Ishikawa (cell line): Measurements from ENCODE around the gene MEDAG.

Experiments used
- EGR1 ChIP-seq: IDR thresholded peaks from 2 replicates; pipeline ENCODE4 v1.6.1; 2012
- TAF1 ChIP-seq: IDR thresholded peaks from 2 replicates; pipeline ENCODE4 v1.6.1; 2012; ENCODE audit warnings: low read depth, mild to moderate bottlenecking
- YY1 ChIP-seq: IDR thresholded peaks from 2 replicates; pipeline ENCODE4 v1.6.1; 2012; ENCODE audit warnings: low read depth
- TF ChIP-seq, protein P1 (sequence below): IDR thresholded peaks from 2 replicates; pipeline ENCODE4 v1.6.1; 2012

GRCh38 chr13:30881191-30881651 is 24.9 kb upstream of the MEDAG start:
- TF ChIP-seq YY1 (no peak), TAF1 (no peak), EGR1 (no peak)
- TF ChIP-seq, protein P1, sequence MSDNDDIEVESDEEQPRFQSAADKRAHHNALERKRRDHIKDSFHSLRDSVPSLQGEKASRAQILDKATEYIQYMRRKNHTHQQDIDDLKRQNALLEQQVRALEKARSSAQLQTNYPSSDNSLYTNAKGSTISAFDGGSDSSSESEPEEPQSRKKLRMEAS = no peak
